Measurements from ENCODE around the gene RAB6C.
"Not testable (repeated sequence)": the region's sequence is repeated elsewhere in the genome, so short reads cannot be mapped to it uniquely, and the experiment has no call there.

RAB6C gene

DNA sequence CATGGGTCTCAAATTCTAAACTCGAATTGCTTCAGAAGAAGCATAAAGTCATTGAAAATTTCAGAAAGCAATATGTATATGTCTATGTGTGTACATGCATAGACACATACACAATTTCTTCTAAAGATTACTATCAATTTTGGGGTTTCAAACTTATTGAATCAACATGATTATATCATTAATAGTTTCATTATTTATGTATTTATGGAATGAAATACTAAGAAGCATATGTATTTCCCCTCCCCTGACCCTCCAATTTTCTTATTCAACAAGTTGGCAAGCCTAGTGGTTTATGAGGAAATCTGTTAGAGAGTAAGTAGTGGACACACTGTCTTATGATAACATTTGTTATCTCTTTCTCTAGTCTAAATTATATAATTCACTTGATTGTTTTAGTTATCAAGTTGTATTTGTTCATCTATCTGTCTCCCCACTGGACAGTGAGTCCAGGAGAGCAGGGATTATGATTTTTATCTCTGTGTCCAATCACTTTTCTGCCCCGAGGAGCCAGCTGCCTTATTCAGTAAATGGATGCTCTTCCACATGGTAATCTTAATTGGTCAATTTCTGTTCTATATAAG lies 17.3 kb downstream of the RAB6C start:
- DNase-seq (ENCODE audit: low read depth) = not testable (repeated sequence)

DNA sequence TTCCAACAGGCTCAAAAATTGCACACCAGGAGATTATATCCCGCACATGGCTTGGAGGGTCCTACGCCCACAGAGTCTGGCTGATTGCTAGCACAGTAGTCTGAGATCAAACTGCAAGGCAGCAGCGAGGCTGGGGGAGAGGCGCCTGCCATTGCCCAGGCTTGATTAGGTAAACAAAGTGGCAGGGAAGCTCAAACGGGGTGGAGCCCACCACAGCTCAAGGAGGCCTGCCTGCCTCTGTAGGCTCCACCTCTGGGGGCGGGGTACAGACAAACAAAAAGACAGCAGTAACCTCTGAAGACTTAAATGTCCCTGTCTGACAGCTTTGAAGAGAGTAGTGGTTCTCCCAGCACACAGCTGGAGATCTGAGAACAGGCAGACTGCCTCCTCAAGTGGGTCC lies 19.3 kb downstream of the RAB6C start:
- not testable (repeated sequence) for DNase-seq (ENCODE audit: low read depth)

DNA sequence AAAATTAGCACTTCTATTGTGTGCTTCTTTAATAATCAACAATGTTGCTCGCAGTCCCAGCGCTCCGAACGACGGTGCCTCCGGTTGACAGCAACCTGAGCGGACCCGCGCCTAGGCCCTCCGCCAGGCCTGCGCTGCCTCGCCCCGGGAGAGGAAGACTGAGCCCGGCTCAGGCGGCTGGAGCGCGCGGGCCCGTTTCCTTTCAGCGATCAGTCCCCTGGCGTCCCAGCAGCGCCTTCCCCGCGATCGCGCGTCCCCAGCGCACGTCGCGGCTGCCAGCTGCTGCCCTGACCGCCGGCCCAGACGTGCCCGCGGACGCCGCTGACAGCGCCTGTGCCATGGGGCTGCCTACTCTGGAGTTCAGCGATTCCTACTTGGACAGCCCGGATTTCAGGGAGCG lies 26.4 kb downstream of the RAB6C start:
- not testable (repeated sequence) for DNase-seq (ENCODE audit: low read depth)

DNA sequence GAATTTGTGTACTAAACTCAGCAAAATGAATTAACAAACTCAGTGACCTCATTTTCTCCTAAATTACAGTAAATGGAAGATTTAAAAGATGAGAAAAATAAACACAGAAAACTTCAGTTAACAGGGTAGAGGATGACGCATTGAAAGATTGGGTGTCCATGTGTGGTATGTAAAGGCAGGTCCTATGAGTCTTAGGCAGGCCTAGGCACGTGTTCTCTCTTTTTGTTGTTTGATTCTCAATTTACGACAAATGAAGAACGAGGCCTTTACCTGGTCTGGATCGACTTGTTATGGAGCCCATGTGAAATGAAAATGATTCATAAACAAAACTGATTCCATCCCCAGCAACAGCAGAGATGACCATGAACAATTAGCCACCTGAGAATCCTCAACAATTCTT lies 37.2 kb downstream of the RAB6C start:
- not testable (repeated sequence) for DNase-seq (ENCODE audit: low read depth)

DNA sequence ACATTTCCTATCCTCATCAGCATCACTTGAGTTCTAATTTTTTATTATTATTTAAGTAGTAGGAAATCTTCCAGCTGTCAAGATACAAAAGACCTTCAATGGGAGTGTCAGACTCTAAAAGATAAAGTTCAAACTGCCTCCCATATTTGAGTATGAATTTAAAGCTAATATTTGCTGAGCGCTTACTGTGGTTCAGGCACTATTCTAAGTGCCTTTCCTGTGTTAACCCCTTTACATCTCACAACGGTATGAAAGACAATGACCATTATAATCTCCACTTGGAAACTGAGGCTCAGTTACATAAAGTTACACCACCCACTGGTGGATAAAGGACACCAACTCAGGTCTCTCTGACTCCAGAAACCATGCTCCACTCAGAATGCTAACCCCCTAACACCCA lies 39.9 kb downstream of the RAB6C start:
- no peak for DNase-seq (ENCODE audit: low read depth)

DNA sequence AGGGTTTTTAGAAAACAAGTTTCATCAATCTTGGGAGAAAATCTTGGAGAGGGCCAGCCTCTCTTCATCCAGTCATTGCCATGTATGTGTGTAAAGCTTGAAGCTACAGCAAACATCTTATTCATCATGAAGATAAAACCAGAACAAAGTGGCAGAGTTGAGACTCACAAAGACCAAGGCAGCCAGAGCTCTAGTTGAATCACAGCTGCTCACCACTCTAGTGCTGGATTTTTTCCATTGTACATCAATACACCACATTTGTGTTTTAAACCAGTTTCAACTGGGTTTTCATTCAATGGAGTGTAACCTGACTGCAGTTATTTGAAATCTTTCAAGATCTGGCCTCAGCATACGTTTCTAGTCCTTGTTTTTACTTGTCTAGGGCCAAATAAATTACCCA lies 40.6 kb downstream of the RAB6C start:
- not testable (repeated sequence) for DNase-seq (ENCODE audit: low read depth)

DNA sequence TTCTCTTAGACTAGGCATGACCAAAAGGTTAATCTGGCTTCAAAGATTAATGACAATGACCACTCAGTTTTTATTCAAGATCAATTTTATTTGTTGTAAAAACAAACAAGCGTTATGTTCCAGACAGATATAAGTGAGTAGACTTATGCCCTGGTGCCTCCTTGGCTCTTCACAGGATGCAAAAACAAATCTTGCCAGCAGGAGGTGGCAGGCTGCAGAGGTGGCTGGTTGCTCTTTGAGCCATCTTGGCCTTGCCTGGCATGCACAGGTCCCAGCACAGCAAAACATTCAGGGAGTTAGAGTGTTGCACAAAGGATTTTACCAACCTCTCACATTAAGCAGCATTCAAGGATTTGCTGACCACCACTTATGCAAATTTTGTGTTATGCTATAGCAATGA lies 46.5 kb downstream of the RAB6C start:
- DNase-seq (ENCODE audit: low read depth) = not testable (repeated sequence)
